Measurements from ENCODE around the gene MYO5C. TPM values are rescaled to one million over a fixed set of nuclear protein-coding genes. Genes with fewer than 3 reads are reported as not detected.

The MYO5C gene
- total and polyA plus RNA-seq, 2 of the 8 experiments (the other 6 are each of a cell fraction or from before 2014, with no cell fraction given), result 8.2 to 26.7 TPM

- 100% methylated on average over 1 of the region's 1 CpG; no CpG with 5 or more reads in 1 of the 2 experiments for WGBS, 2 experiments (ENCODE audit: extremely low coverage in 1 of 2, insufficient coverage in 1 of 2, insufficient read length in 1 of 2, insufficient replicate concordance in 2 of 2, low coverage in 1 of 2, low lambda C conversion rate in 2 of 2, missing lambda C conversion rate in 1 of 2)
- Histone ChIP-seq H3K9ac (replicated peaks in 1 of 4; ENCODE audit: extremely low read depth in 1 of 4, low read depth in 3 of 4, low read length in 3 of 4) (no peak overlapping the region), H2BK5ac (ENCODE audit: low read depth, low read length) (no peak overlapping the region), H3K4ac (replicated peaks; ENCODE audit: insufficient read length, low read depth, low read length) (no peak overlapping the region), H3K4me2 (ENCODE audit: insufficient read depth in 1 of 2, low read depth in 2 of 2, low read length in 2 of 2) (no peak overlapping the region), H2AK5ac (ENCODE audit: low read depth, low read length) (no peak overlapping the region), H2BK15ac (ENCODE audit: low read length) (no peak overlapping the region), H3K14ac (ENCODE audit: insufficient read length) (no peak overlapping the region), H3K36me3 (ENCODE audit: control insufficient read depth in 2 of 4, insufficient read depth in 4 of 4, low read length in 3 of 4) (no peaks in the 10 kb centered on the region), H2BK12ac (ENCODE audit: low read depth, low read length) (no peak overlapping the region), H2BK120ac (replicated peaks; ENCODE audit: low read depth, low read length) (no peak overlapping the region), H3K79me2 (ENCODE audit: control insufficient read depth in 1 of 2, insufficient read depth in 2 of 2, low read length in 2 of 2) (no peaks in the 10 kb centered on the region), H3K4me1 (replicated peaks in 1 of 4; ENCODE audit: control insufficient read depth in 3 of 4, insufficient read depth in 4 of 4, low read length in 3 of 4) (peaks cover 0 to 6% (median under 1%) of the 10 kb centered on the region in 4 experiments; a peak in 3 of 7 replicates), H4K5ac (ENCODE audit: insufficient read length, low read depth, low read length) (no peak overlapping the region), H3K18ac (ENCODE audit: extremely low read depth, low read length) (no peak overlapping the region), H2BK20ac (ENCODE audit: low read length) (no peak overlapping the region), H3K27me3 (replicated peaks in 1 of 4; ENCODE audit: control insufficient read depth in 3 of 4, extremely low read depth in 1 of 4, insufficient read depth in 3 of 4, low read length in 3 of 4) (peaks cover 0 to 1% (median 0%) of the 10 kb centered on the region in 4 experiments; a peak in 1 of 7 replicates), H3K56ac (replicated peaks; ENCODE audit: insufficient read length, low read depth, low read length) (no peak overlapping the region), H3K27ac (ENCODE audit: low read depth, low read length) (no peak overlapping the region), H4K8ac (ENCODE audit: extremely low read depth, insufficient read depth, low read length) (no peak overlapping the region), H3K4me3 (ENCODE audit: extremely low read depth in 1 of 4, insufficient read depth in 2 of 4, low read depth in 3 of 4, low read length in 4 of 4) (no peak overlapping the region), H4K91ac (replicated peaks; ENCODE audit: insufficient read length, low read length) (no peak overlapping the region), H4K20me1 (replicated peaks in 1 of 2; ENCODE audit: control insufficient read depth in 1 of 2, insufficient read depth in 2 of 2, low read length in 2 of 2) (no peaks in the 10 kb centered on the region), H3K23me2 (ENCODE audit: low read depth, low read length) (no peaks in the 10 kb centered on the region), H3K79me1 (ENCODE audit: low read depth, low read length) (no peaks in the 10 kb centered on the region), H3K9me3 (ENCODE audit: insufficient read depth in 2 of 2, low read depth in 1 of 2, low read length in 1 of 2) (no peaks in the 10 kb centered on the region), H2AFZ (ENCODE audit: low read length) (no peak overlapping the region), H3K23ac (ENCODE audit: insufficient read length) (no peak overlapping the region)
- FAIRE-seq, result no peak
- DNase-seq (ENCODE audit: low read depth in 1 of 2, low spot score in 2 of 2), result no peak
- CTCF ChIA-PET (ENCODE audit: partially characterized antibody), result interaction anchor here (0.6 kb wide), 1 partner anchor 61 kb away, joined by 3 read pairs; no protein-coding TSS in a partner anchor
- POLR2A ChIA-PET (ENCODE audit: partially characterized antibody), result no interaction called here
- TF ChIP-seq HDAC2 (IDR thresholded peaks at IDR 0.05; ENCODE audit: borderline replicate concordance in 1 of 2, low read depth in 2 of 2, low read length in 2 of 2) (no peak), FOSL1 (IDR thresholded peaks at IDR 0.05; ENCODE audit: insufficient read depth, low read depth, low read length) (no peak), SRF (IDR thresholded peaks at IDR 0.05; ENCODE audit: low read depth, low read length) (no peak), SIN3A (conservative IDR thresholded peaks at IDR 0.05 in 1 of 2, IDR thresholded peaks at IDR 0.05 in 1 of 2; ENCODE audit: low read depth in 1 of 2, low read length in 2 of 2) (no peak), RNF2 (IDR thresholded peaks at IDR 0.05; ENCODE audit: borderline replicate concordance, low read depth, low read length, missing control alignments, poor library complexity, severe bottlenecking) (no peak), ZNF274 (IDR thresholded peaks at IDR 0.05; ENCODE audit: borderline replicate concordance, extremely low read depth, low read length) (no peak), ATF2 (IDR thresholded peaks at IDR 0.05; ENCODE audit: low read length) (no peak), RXRA (IDR thresholded peaks at IDR 0.05; ENCODE audit: insufficient read depth, low read depth, low read length) (no peak)
Measured at GRCh38 chr15:52344592-52344991, 49.0 kb upstream of the MYO5C start.

Data from H1 (cell line).